ENCODE measurements around the gene MECP2. TPM values are rescaled to one million over a fixed set of nuclear protein-coding genes. Genes with fewer than 3 reads are reported as not detected.

MECP2 gene
- total RNA-seq, 1 experiment from 2014 or later: 69.9 TPM

- Mint-ChIP-seq H3K4me1 (ENCODE audit: low read depth, unreplicated experiment) (no peaks in the 10 kb centered on the region), H3K27me3 (ENCODE audit: unreplicated experiment) (no peaks in the 10 kb centered on the region), H3K9me3 (ENCODE audit: low read depth, unreplicated experiment) (no peaks in the 10 kb centered on the region), H3K27ac (ENCODE audit: unreplicated experiment) (no peak overlapping the region), H3K36me3 (ENCODE audit: insufficient read depth, unreplicated experiment) (peaks cover 38% of the 10 kb centered on the region), H3K4me3 (ENCODE audit: low read depth, unreplicated experiment) (no peak overlapping the region)
- no TSS peak for BruUV-seq (replicated peaks)
- DNase-seq: no peak
- intact Hi-C loops (cut with micrococcal nuclease; ENCODE audit: unreplicated experiment): no loop called here
- CTCF ChIA-PET: no interaction called here
- no peak for TF ChIP-seq CTCF (IDR thresholded peaks at IDR 0.05; ENCODE audit: unreplicated experiment)
These were observed 90.6 kb downstream of the MECP2 start for GRCh38 chrX:154006947-154007346.

- H3K36me3 Mint-ChIP-seq (ENCODE audit: insufficient read depth, unreplicated experiment): peaks cover 28% of the 10 kb centered on the region
- no peak for TF ChIP-seq CTCF (IDR thresholded peaks at IDR 0.05; ENCODE audit: unreplicated experiment)
- no TSS peak for BruUV-seq (replicated peaks)
- no peak for DNase-seq
- no peak overlapping the region for H3K27ac Mint-ChIP-seq (ENCODE audit: unreplicated experiment)
- peaks cover 8% of the 10 kb centered on the region for H3K4me1 Mint-ChIP-seq (ENCODE audit: low read depth, unreplicated experiment)
- no peaks in the 10 kb centered on the region for H3K27me3 Mint-ChIP-seq (ENCODE audit: unreplicated experiment)
- H3K4me3 Mint-ChIP-seq (ENCODE audit: low read depth, unreplicated experiment): no peak overlapping the region
- CTCF ChIA-PET: interaction anchor here (0.6 kb wide), 1 partner anchor 367 kb away, joined by 11 read pairs; no protein-coding TSS in a partner anchor
- intact Hi-C loops (cut with micrococcal nuclease; ENCODE audit: unreplicated experiment): no loop called here
- no peaks in the 10 kb centered on the region for H3K9me3 Mint-ChIP-seq (ENCODE audit: low read depth, unreplicated experiment)
These were observed 93.2 kb downstream of the MECP2 start for GRCh38 chrX:154004315-154004714.

- no TSS peak for BruUV-seq (replicated peaks)
- CTCF ChIA-PET: no interaction called here
- Mint-ChIP-seq H3K4me1 (ENCODE audit: low read depth, unreplicated experiment) (peaks cover 10% of the 10 kb centered on the region), H3K27ac (ENCODE audit: unreplicated experiment) (no peak overlapping the region), H3K27me3 (ENCODE audit: unreplicated experiment) (no peaks in the 10 kb centered on the region), H3K36me3 (ENCODE audit: insufficient read depth, unreplicated experiment) (peaks cover 8% of the 10 kb centered on the region), H3K4me3 (ENCODE audit: low read depth, unreplicated experiment) (no peak overlapping the region), H3K9me3 (ENCODE audit: low read depth, unreplicated experiment) (no peaks in the 10 kb centered on the region)
- no peak for DNase-seq
- no peak for TF ChIP-seq CTCF (IDR thresholded peaks at IDR 0.05; ENCODE audit: unreplicated experiment)
- intact Hi-C loops (cut with micrococcal nuclease; ENCODE audit: unreplicated experiment): no loop called here
These were observed 95.2 kb downstream of the MECP2 start for GRCh38 chrX:154002215-154002719.

- H3K27me3 Mint-ChIP-seq (ENCODE audit: unreplicated experiment): no peaks in the 10 kb centered on the region
These were observed 97.5 kb downstream of the MECP2 start for GRCh38 chrX:154000051-154000450.

More at GRCh38 chrX:154000051-154000450, 97.5 kb downstream of the MECP2 start:
- Mint-ChIP-seq H3K9me3 (ENCODE audit: low read depth, unreplicated experiment) (no peaks in the 10 kb centered on the region), H3K27ac (ENCODE audit: unreplicated experiment) (no peak overlapping the region), H3K36me3 (ENCODE audit: insufficient read depth, unreplicated experiment) (peaks cover 3% of the 10 kb centered on the region), H3K4me1 (ENCODE audit: low read depth, unreplicated experiment) (peaks cover 10% of the 10 kb centered on the region), H3K4me3 (ENCODE audit: low read depth, unreplicated experiment) (peak overlapping the region; percentile 33)
- CTCF ChIA-PET: no interaction called here
- BruUV-seq (replicated peaks): no TSS peak
- intact Hi-C loops (cut with micrococcal nuclease; ENCODE audit: unreplicated experiment): no loop called here
- no peak for DNase-seq
- TF ChIP-seq CTCF (IDR thresholded peaks at IDR 0.05; ENCODE audit: unreplicated experiment): no peak

Data from Calu3 (cell line).